K562 (cell line): ENCODE data around the gene VWA3B. TPM values are rescaled to one million over a fixed set of nuclear protein-coding genes. Genes with fewer than 3 reads are reported as not detected.

Source experiments
- ATAC-seq: fragments of 200-7000 bp; cut with Tn5 transposase; 3 replicates; pipeline ENCODE4 v1.9.1; 2020; ENCODE audit warnings: moderate library complexity
- BruUV-seq: library from RNA; stranded (reverse); fragments of 400-500 nt; replicated peaks from 2 replicates; lab custom pipeline; 2021; lab: Mats Ljungman, UMichigan
- CTCF ChIA-PET: fragments of 300-600 bp; formaldehyde crosslinking; extraction: SDS; loops from one replicate; lab custom pipeline; 2021; ENCODE audit warnings: low intra/inter-chr PET ratio; lab: Yijun Ruan, JAX
- POLR2A ChIA-PET: fragments of 300-600, 350-650 bp; sonication (Branson Sonifier 250); formaldehyde crosslinking; extraction: SDS; loops from one replicate; lab custom pipeline; 2021; ENCODE audit warnings: antibody characterized with exemption, inconsistent platforms; lab: Yijun Ruan, JAX
- DNase-seq, 4 experiments: peaks; one replicate each; pipeline versions ENCODE4 v3.0.0 to v3.0.0-alpha.2; 2011 to 2018; ENCODE audit warnings: low spot score in 3 of 4, mixed read lengths in 3 of 4; ENCODE audit errors: extremely low read depth in 1 of 4
- FAIRE-seq: peaks from 2 replicates; lab custom pipeline; 2011; peaks lifted over from hg19 to GRCh38; lab: Jason Lieb, UNC
- H2AFZ ChIP-seq: 2 replicates; pipeline ENCODE4 v1.6.0; 2011; ENCODE audit warnings: low read depth, low read length, control low read depth, inconsistent platforms
- H3K27ac ChIP-seq: fragments of 200-600 bp; 3 replicates; pipeline ENCODE4 v1.8.0; 2011; ENCODE audit warnings: low read depth, mild to moderate bottlenecking, control low read depth, inconsistent platforms, low read length, moderate library complexity, mixed read lengths; ENCODE audit errors: extremely low read depth
- H3K27me3 ChIP-seq, 2 experiments: fragments of 300-600 bp in 1 of 2; 2 replicates in 1 of 2; 3 replicates in 1 of 2; pipeline versions ENCODE4 v1.6.0 to v1.8.0; 2011; ENCODE audit warnings: inconsistent platforms in 2 of 2, low read length in 2 of 2, mild to moderate bottlenecking in 1 of 2, mixed read lengths in 1 of 2, moderate library complexity in 1 of 2; ENCODE audit not compliant: control insufficient read depth in 2 of 2, insufficient read depth in 2 of 2
- H3K36me3 ChIP-seq: fragments of 300-600 bp; 3 replicates; pipeline ENCODE4 v1.8.0; 2011; ENCODE audit warnings: mild to moderate bottlenecking, low read length, inconsistent platforms; ENCODE audit not compliant: control insufficient read depth, insufficient read depth
- H3K4me1 ChIP-seq, 2 experiments: fragments of 200-600 bp in 1 of 2; replicated peaks in 1 of 2; 2 replicates in 1 of 2; 3 replicates in 1 of 2; pipeline versions ENCODE4 v1.5.1 to v1.8.0; 2011; ENCODE audit warnings: inconsistent platforms in 2 of 2, low read length in 2 of 2, mild to moderate bottlenecking in 1 of 2, mixed read lengths in 1 of 2, moderate library complexity in 1 of 2; ENCODE audit not compliant: control insufficient read depth in 2 of 2, insufficient read depth in 2 of 2
- H3K4me2 ChIP-seq: 2 replicates; pipeline ENCODE4 v1.6.1; 2011; ENCODE audit warnings: low read length, control low read depth, inconsistent platforms, mixed read lengths; ENCODE audit not compliant: insufficient read depth
- H3K4me3 ChIP-seq: fragments of 200-600 bp; sonication (generic), shearing (Covaris generic); 2 replicates; pipeline ENCODE4 v1.5.1; 2016; ENCODE audit warnings: control low read depth, inconsistent platforms
- H3K79me2 ChIP-seq: fragments of 200-600 bp; 3 replicates; pipeline ENCODE4 v1.8.0; 2011; ENCODE audit warnings: low read length, inconsistent platforms; ENCODE audit not compliant: control insufficient read depth, insufficient read depth
- H3K9ac ChIP-seq, 2 experiments: 2 replicates each; pipeline versions ENCODE4 v1.6.0 to v1.6.1; 2011; ENCODE audit warnings: low read depth in 2 of 2, low read length in 2 of 2, control low read depth in 1 of 2, inconsistent platforms in 1 of 2, mild to moderate bottlenecking in 1 of 2, mixed read lengths in 1 of 2; ENCODE audit not compliant: insufficient read depth in 1 of 2
- H3K9me1 ChIP-seq: one replicate; pipeline ENCODE4 v1.6.0; 2011; ENCODE audit warnings: inconsistent platforms, mild to moderate bottlenecking, low read length, moderate library complexity; ENCODE audit not compliant: control insufficient read depth, insufficient read depth
- H3K9me3 ChIP-seq: replicated peaks from 2 replicates; pipeline ENCODE4 v1.5.1; 2011; ENCODE audit warnings: low read depth, low read length, inconsistent platforms; ENCODE audit not compliant: control insufficient read depth, insufficient read depth
- H4K20me1 ChIP-seq: replicated peaks from 2 replicates; pipeline ENCODE4 v1.6.1; 2011; ENCODE audit warnings: low read length, inconsistent platforms, mixed read lengths; ENCODE audit not compliant: control insufficient read depth, insufficient read depth
- ATF3 ChIP-seq, 2 experiments: fragments of 450-650 bp in 1 of 2; sonication (generic) in 1 of 2; formaldehyde crosslinking in 1 of 2; IDR thresholded peaks in 1 of 2; conservative IDR thresholded peaks in 1 of 2; 2 replicates each; pipeline versions ENCODE4 v1.6.1 to v1.8.1; 2016 to 2023; ENCODE audit warnings: mild to moderate bottlenecking in 2 of 2, moderate library complexity in 2 of 2, inconsistent platforms in 1 of 2, missing genetic modification reagents in 1 of 2
- ATF7 ChIP-seq: fragments of 450-650 bp; IDR thresholded peaks from 2 replicates; pipeline ENCODE4 v1.7.1; 2014; ENCODE audit warnings: mild to moderate bottlenecking, moderate library complexity
- C11orf30 ChIP-seq: fragments of 450-650 bp; IDR thresholded peaks from 2 replicates; pipeline ENCODE4 v1.6.1; 2016; ENCODE audit warnings: low read depth, mild to moderate bottlenecking
- CBX3 ChIP-seq, 2 experiments: IDR thresholded peaks; 1 replicate in 1 of 2; 2 replicates in 1 of 2; pipeline ENCODE4 v1.6.1; 2012; ENCODE audit warnings: inconsistent platforms in 2 of 2, low read length in 2 of 2, borderline replicate concordance in 1 of 2, control low read depth in 1 of 2
- JUND ChIP-seq, 2 experiments: IDR thresholded peaks; 2 replicates in 1 of 2; 3 replicates in 1 of 2; pipeline ENCODE4 v1.6.1; 2011; ENCODE audit warnings: borderline replicate concordance in 2 of 2, low read depth in 2 of 2, low read length in 2 of 2, improper control_type of control experiment in 1 of 2, missing biosample characterization in 1 of 2, missing genetic modification characterization in 1 of 2, missing genetic modification reagents in 1 of 2
- LCOR ChIP-seq: sonication (generic); formaldehyde crosslinking; IDR thresholded peaks from 2 replicates; pipeline ENCODE4 v1.8.0; 2022; ENCODE audit warnings: mild to moderate bottlenecking, missing genetic modification reagents
- MBD1 ChIP-seq: fragments of 250-450 bp; sonication (Bioruptor Pico); IDR thresholded peaks from 2 replicates; pipeline ENCODE4 v1.8.0; 2022; ENCODE audit warnings: inconsistent platforms
- MTA2 ChIP-seq: fragments of 450-650 bp; IDR thresholded peaks from 2 replicates; pipeline ENCODE4 v1.6.1; 2016; ENCODE audit warnings: low read depth
- TEAD1 ChIP-seq, 2 experiments: fragments of 450-650 bp in 1 of 2; sonication (generic) in 1 of 2; formaldehyde crosslinking; IDR thresholded peaks; 2 replicates each; pipeline versions ENCODE4 v1.4.0 to v1.8.0; 2020 to 2022; ENCODE audit warnings: mild to moderate bottlenecking in 2 of 2, missing genetic modification reagents in 1 of 2
- TEAD4 ChIP-seq, 2 experiments: sonication (generic) in 1 of 2; formaldehyde crosslinking in 1 of 2; IDR thresholded peaks; 2 replicates each; pipeline versions ENCODE4 v1.6.1 to v1.8.0; 2012 to 2022; ENCODE audit warnings: borderline replicate concordance in 1 of 2, inconsistent platforms in 1 of 2, low read length in 1 of 2, mild to moderate bottlenecking in 1 of 2, missing genetic modification reagents in 1 of 2
- ZEB2 ChIP-seq: fragments of 450-650 bp; IDR thresholded peaks from 2 replicates; pipeline ENCODE4 v1.6.1; 2016
- ZNF589 ChIP-seq: fragments of 200-800 bp; sonication (Bioruptor generic); IDR thresholded peaks from 2 replicates; pipeline ENCODE4 v1.6.1; 2016; ENCODE audit warnings: low read depth, missing genetic modification characterization, missing compliant biosample characterization
- WGBS: fragments of 100-300 bp; shearing (Covaris generic); methylation state at CpG from one replicate; pipeline ENCODE4 v1.1.6; 2016; ENCODE audit warnings: low coverage, mixed read lengths; ENCODE audit not compliant: insufficient coverage; ENCODE audit errors: missing lambda C conversion rate; 5-methylcytosine and 5-hydroxymethylcytosine counted together
- in situ Hi-C: fragments of 300-500 bp; cut with MboI; formaldehyde crosslinking; loops from 4 replicates; pipeline ENCODE4 v1.15.0; 2018; ENCODE audit warnings: inconsistent platforms, mixed read lengths
- intact Hi-C: fragments of 100-400 bp; cut with micrococcal nuclease; formaldehyde crosslinking; loops from 2 replicates; pipeline ENCODE4 v1.14.2; 2022
- polyA plus RNA-seq, 8 experiments: library from polyadenylated mRNA; depleted of rRNA in 4 of 8; stranded (reverse) in 5 of 8; unstranded in 3 of 8; fragments of >200 nt; fragmentation: Nextera tagmentation in 2 of 8; fragmentation: Illumina TruSeq in 1 of 8; extraction: Ambion mirVana in 2 of 8; extraction: Trizol in 1 of 8; gene quantifications; 2 replicates each; pipeline versions ENCODE4 v1.2.1 to v1.2.3, GENCODE V29; 2011 to 2014; ENCODE audit warnings: inconsistent platforms in 1 of 8, missing spikeins in 1 of 8
- total RNA-seq, 7 experiments: library from RNA; depleted of rRNA in 6 of 7; stranded (reverse); fragments of >200 nt in 6 of 7; fragmentation: Illumina TruSeq in 2 of 7; extraction: Trizol in 2 of 7; gene quantifications; 2 replicates each; pipeline versions ENCODE4 v1.2.1 to v1.2.3, GENCODE V29; 2011 to 2021; ENCODE audit warnings: low replicate concordance in 1 of 7

VWA3B gene
- total and polyA plus RNA-seq, 9 of the 15 experiments (the other 6 are each of a cell fraction or from before 2014, with no cell fraction given), result not detected

- Histone ChIP-seq H3K9me3 (no peaks in the 10 kb centered on the region), H3K27ac (no peak overlapping the region), H2AFZ (no peak overlapping the region), H3K4me3 (no peak overlapping the region), H3K4me1 (no peaks in the 10 kb centered on the region), H3K36me3 (no peaks in the 10 kb centered on the region), H3K4me2 (no peak overlapping the region), H3K27me3 (peaks cover 2 to 11% of the 10 kb centered on the region in 2 experiments; a peak in 2 of 5 replicates), H3K79me2 (no peaks in the 10 kb centered on the region), H3K9me1 (no peaks in the 10 kb centered on the region), H3K9ac (no peak overlapping the region), H4K20me1 (no peaks in the 10 kb centered on the region)
- ATAC-seq, result no peak
- ChIA-PET CTCF (no interaction called here), POLR2A (interaction anchor here (0.7 kb wide), 1 partner anchor 18 kb away, joined by 3 read pairs; no protein-coding TSS in a partner anchor)
- no peak for FAIRE-seq
- TF ChIP-seq ZEB2 (no peak), ZNF589 (CRISPR knock-in tag) (no peak), LCOR (CRISPR knock-in tag) (no peak), MBD1 (no peak)
- intact Hi-C loops (no loop called here), in situ Hi-C loops (no loop called here)
- 0% methylated on average over 2 of the region's 2 CpGs for WGBS
- DNase-seq, result no peak
- no TSS peak for BruUV-seq
These were observed 147.8 kb downstream of the VWA3B start for GRCh38 chr2:98234776-98235175.

- H3K27ac ChIP-seq, result no peak overlapping the region
- H3K79me2 ChIP-seq, result no peaks in the 10 kb centered on the region
- no peak for ATAC-seq
- peak; percentile 23 for FAIRE-seq
- ChIA-PET POLR2A (interaction anchor here (0.8 kb wide), 1 partner anchor 16 kb away, joined by 3 read pairs; no protein-coding TSS in a partner anchor), CTCF (no interaction called here)
- H3K9me1 ChIP-seq, result no peaks in the 10 kb centered on the region
- H4K20me1 ChIP-seq, result no peaks in the 10 kb centered on the region
- in situ Hi-C loops, result no loop called here
- BruUV-seq, result no TSS peak
- no peaks in the 10 kb centered on the region for H3K9me3 ChIP-seq
- H3K4me2 ChIP-seq, result no peak overlapping the region; the same call in 1 of the 2 replicates
- H2AFZ ChIP-seq, result no peak overlapping the region
- H3K4me1 ChIP-seq, result no peaks in the 10 kb centered on the region
- intact Hi-C loops, result no loop called here
- peaks cover 2 to 11% of the 10 kb centered on the region in 2 experiments; a peak in 2 of 5 replicates for H3K27me3 ChIP-seq
- no peak overlapping the region for H3K4me3 ChIP-seq
- H3K9ac ChIP-seq, result no peak overlapping the region
- 3% methylated on average over 11 of the region's 11 CpGs for WGBS
- H3K36me3 ChIP-seq, result no peaks in the 10 kb centered on the region
- no peak for DNase-seq
- peak; percentile 16; the same call in 1 of the 2 replicates for TF ChIP-seq C11orf30
- TF ChIP-seq JUND (IDR thresholded peaks at IDR 0.05; ENCODE audit: borderline replicate concordance, low read depth, low read length), result peak; percentile 71
- no peak; the same call in 2 of the 3 replicates for TF ChIP-seq JUND (tag; IDR thresholded peaks at IDR 0.05; ENCODE audit: borderline replicate concordance, low read depth, low read length)
- peak; percentile 70 for TF ChIP-seq ATF7
- TF ChIP-seq TEAD1 (CRISPR knock-in tag; IDR thresholded peaks at IDR 0.05), result peak; percentile 52 to 85; a peak in 3 of 4 replicates
- no peak for TF ChIP-seq MTA2
- peak; percentile 94 for TF ChIP-seq ATF3 (IDR thresholded peaks at IDR 0.05)
- TF ChIP-seq ATF3 (CRISPR knock-in tag; conservative IDR thresholded peaks at IDR 0.05), result peak; percentile 80
- TF ChIP-seq CBX3 (IDR thresholded peaks at IDR 0.05; ENCODE audit: borderline replicate concordance in 1 of 2, low read length in 2 of 2), result no peak
- peak; percentile 59 for TF ChIP-seq TEAD4 (IDR thresholded peaks at IDR 0.05; ENCODE audit: low read length)
- no peak for TF ChIP-seq TEAD4 (CRISPR knock-in tag; IDR thresholded peaks at IDR 0.05; ENCODE audit: borderline replicate concordance)
These were observed 150.0 kb downstream of the VWA3B start for GRCh38 chr2:98236935-98237334.
